GM12878 (cell line): Measurements from ENCODE around the gene ELAVL1. TPM values are rescaled to one million over a fixed set of nuclear protein-coding genes. Genes with fewer than 3 reads are reported as not detected.

Experiments used
- ATAC-seq: fragments of 200-7000 bp; cut with Tn5 transposase; 3 replicates; pipeline ENCODE4 v1.9.1; 2020; ENCODE audit warnings: mild to moderate bottlenecking, moderate library complexity
- BruUV-seq: library from RNA; stranded (reverse); fragments of 400-500 nt; replicated peaks from 2 replicates; lab custom pipeline; 2021; lab: Mats Ljungman, UMichigan
- CTCF ChIA-PET: fragments of 300-600 bp; sonication (Branson Sonifier 250); formaldehyde crosslinking; extraction: SDS; loops from one replicate; lab custom pipeline; 2021; ENCODE audit warnings: inconsistent platforms; lab: Yijun Ruan, JAX
- POLR2A ChIA-PET: fragments of 350-600 bp; formaldehyde crosslinking; extraction: SDS; loops from one replicate; lab custom pipeline; 2021; ENCODE audit warnings: inconsistent platforms; lab: Charles Lee
- RAD21 ChIA-PET: fragments of 300-600 bp; sonication (Branson Sonifier 250); formaldehyde crosslinking; loops from one replicate; lab custom pipeline; 2023; ENCODE audit warnings: antibody characterized with exemption; ENCODE audit not compliant: unreplicated experiment; lab: Charles Lee
- SMC1A ChIA-PET: fragments of 300-600 bp; sonication (Branson Sonifier 250); formaldehyde crosslinking; loops from one replicate; lab custom pipeline; 2023; ENCODE audit not compliant: unreplicated experiment, uncharacterized antibody; lab: Charles Lee
- DNase-seq: peaks from one replicate; pipeline ENCODE4 v3.0.0-alpha.2; 2011; ENCODE audit warnings: low read depth, low spot score
- FAIRE-seq: peaks from 3 replicates; lab custom pipeline; 2011; peaks lifted over from hg19 to GRCh38; lab: Jason Lieb, UNC
- H2AFZ ChIP-seq: 2 replicates; pipeline ENCODE4 v1.6.0; 2011; ENCODE audit warnings: low read depth, low read length, control low read depth; ENCODE audit not compliant: control insufficient read depth
- H3K27ac ChIP-seq: 2 replicates; pipeline ENCODE4 v1.5.1; 2011; ENCODE audit warnings: control low read depth; ENCODE audit not compliant: control insufficient read depth, insufficient read depth
- H3K27me3 ChIP-seq, 2 experiments: replicated peaks in 1 of 2; 2 replicates each; pipeline versions ENCODE4 v1.6.0 to v1.6.1; 2011; ENCODE audit warnings: low read length in 1 of 2; ENCODE audit not compliant: control insufficient read depth in 2 of 2, insufficient read depth in 2 of 2
- H3K36me3 ChIP-seq, 2 experiments: 2 replicates each; pipeline ENCODE4 v1.5.1; 2011; ENCODE audit warnings: low read length in 1 of 2; ENCODE audit not compliant: control insufficient read depth in 2 of 2, insufficient read depth in 2 of 2
- H3K4me1 ChIP-seq: 2 replicates; pipeline ENCODE4 v1.6.1; 2011; ENCODE audit warnings: mild to moderate bottlenecking, low read length, moderate library complexity, mixed read lengths; ENCODE audit not compliant: control insufficient read depth, insufficient read depth
- H3K4me2 ChIP-seq: 2 replicates; pipeline ENCODE4 v1.6.0; 2011; ENCODE audit warnings: control low read depth; ENCODE audit not compliant: control insufficient read depth, insufficient read depth
- H3K4me3 ChIP-seq: fragments of 200-600 bp; sonication (generic); 2 replicates; pipeline ENCODE4 v1.5.1; 2016
- H3K79me2 ChIP-seq: 2 replicates; pipeline ENCODE4 v1.6.0; 2011; ENCODE audit warnings: low read length; ENCODE audit not compliant: control insufficient read depth, insufficient read depth
- H3K9ac ChIP-seq: 2 replicates; pipeline ENCODE4 v1.8.0; 2011; ENCODE audit warnings: low read length, control low read depth, mixed read lengths; ENCODE audit not compliant: control insufficient read depth, insufficient read depth
- H3K9me3 ChIP-seq: replicated peaks from 3 replicates; pipeline ENCODE4 v1.5.1; 2011; ENCODE audit warnings: mild to moderate bottlenecking, low read length; ENCODE audit not compliant: control insufficient read depth, insufficient read depth
- H4K20me1 ChIP-seq: 2 replicates; pipeline ENCODE4 v1.6.0; 2011; ENCODE audit not compliant: control insufficient read depth, insufficient read depth
- BACH1 ChIP-seq: fragments of 450-650 bp; IDR thresholded peaks from 2 replicates; pipeline ENCODE4 v1.6.1; 2017; ENCODE audit warnings: mild to moderate bottlenecking, borderline replicate concordance
- BHLHE40 ChIP-seq, 2 experiments: fragments of 450-650 bp in 1 of 2; IDR thresholded peaks; 2 replicates each; pipeline ENCODE4 v1.6.1; 2011 to 2017; ENCODE audit warnings: low read depth in 2 of 2, borderline replicate concordance in 1 of 2, improper control_type of control experiment in 1 of 2, low read length in 1 of 2, mild to moderate bottlenecking in 1 of 2
- CHD2 ChIP-seq: IDR thresholded peaks from 2 replicates; pipeline ENCODE4 v1.6.1; 2011; ENCODE audit warnings: low read depth, low read length, improper control_type of control experiment, borderline replicate concordance
- CREM ChIP-seq: IDR thresholded peaks from 2 replicates; pipeline ENCODE4 v1.6.1; 2014; ENCODE audit warnings: antibody characterized with exemption, low read depth
- LARP7 ChIP-seq: fragments of 450-650 bp; IDR thresholded peaks from 2 replicates; pipeline ENCODE4 v1.6.1; 2017; ENCODE audit warnings: mild to moderate bottlenecking
- NRF1 ChIP-seq: conservative IDR thresholded peaks from 2 replicates; pipeline ENCODE4 v1.6.1; 2011; ENCODE audit warnings: mild to moderate bottlenecking, low read depth, low read length, improper control_type of control experiment
- RB1 ChIP-seq: fragments of 450-650 bp; formaldehyde crosslinking; IDR thresholded peaks from 2 replicates; pipeline ENCODE4 v1.6.1; 2017; ENCODE audit warnings: mild to moderate bottlenecking, borderline replicate concordance
- SP1 ChIP-seq: IDR thresholded peaks from one replicate; pipeline ENCODE4 v1.6.1; 2011; ENCODE audit warnings: low read depth, low read length
- WGBS: methylation state at CpG from one replicate; pipeline ENCODE4 v1.1.6; 2016; ENCODE audit warnings: low lambda C conversion rate; ENCODE audit not compliant: insufficient replicate concordance, insufficient coverage; ENCODE audit errors: missing lambda C conversion rate; 5-methylcytosine and 5-hydroxymethylcytosine counted together
- in situ Hi-C: fragments of 300-500 bp; cut with MboI; formaldehyde crosslinking; loops from 9 replicates; pipeline ENCODE4 v1.14.3; 2018; ENCODE audit warnings: mixed read lengths
- intact Hi-C: fragments of 100-400 bp; cut with micrococcal nuclease; formaldehyde crosslinking; loops from one replicate; pipeline ENCODE4 v1.14.2; 2022; ENCODE audit not compliant: unreplicated experiment
- polyA plus RNA-seq, 11 experiments: library from polyadenylated mRNA; depleted of rRNA in 4 of 11; unstranded in 6 of 11; stranded (reverse) in 5 of 11; fragments of >200 nt; fragmentation: Nextera tagmentation in 4 of 11; fragmentation: Illumina TruSeq in 1 of 11; extraction: Ambion mirVana in 4 of 11; extraction: Trizol in 1 of 11; gene quantifications; 1 replicate in 1 of 11; 2 replicates in 10 of 11; pipeline versions ENCODE4 v1.2.1 to v1.2.3, GENCODE V29; 2011 to 2016; ENCODE audit warnings: inconsistent platforms in 2 of 11, missing spikeins in 2 of 11, low read depth in 1 of 11
- total RNA-seq, 4 experiments: library from RNA; depleted of rRNA in 3 of 4; stranded (reverse); fragments of >200 nt in 3 of 4; fragmentation: Illumina TruSeq in 1 of 4; extraction: Trizol in 1 of 4; gene quantifications; 2 replicates each; pipeline versions ENCODE4 v1.2.1 to v1.2.3, GENCODE V29; 2013 to 2021
- TF ChIP-seq, protein P1 (sequence below): IDR thresholded peaks from 2 replicates; pipeline ENCODE4 v1.6.1; 2012; ENCODE audit warnings: low read depth, low read length, improper control_type of control experiment
- TF ChIP-seq, protein P2 (sequence below): fragments of 450-650 bp; IDR thresholded peaks from 2 replicates; pipeline ENCODE4 v1.6.1; 2017; ENCODE audit warnings: low read depth, mild to moderate bottlenecking, moderate library complexity
- TF ChIP-seq, protein P3 (sequence below): fragments of 450-650 bp; IDR thresholded peaks from 2 replicates; pipeline ENCODE4 v1.6.1; 2017; ENCODE audit warnings: mild to moderate bottlenecking, moderate library complexity
- TF ChIP-seq, protein P4 (sequence below): IDR thresholded peaks from 2 replicates; pipeline ENCODE4 v1.6.1; 2011; ENCODE audit warnings: borderline replicate concordance, low read depth, mild to moderate bottlenecking, moderate library complexity, low read length; ENCODE audit not compliant: insufficient read depth, poor library complexity, severe bottlenecking

Gene ELAVL1
- total and polyA plus RNA-seq, 10 of the 15 experiments (the other 5 are each of a cell fraction or from before 2014, with no cell fraction given) = 7.4 to 155 (median 70.3) TPM

DNA sequence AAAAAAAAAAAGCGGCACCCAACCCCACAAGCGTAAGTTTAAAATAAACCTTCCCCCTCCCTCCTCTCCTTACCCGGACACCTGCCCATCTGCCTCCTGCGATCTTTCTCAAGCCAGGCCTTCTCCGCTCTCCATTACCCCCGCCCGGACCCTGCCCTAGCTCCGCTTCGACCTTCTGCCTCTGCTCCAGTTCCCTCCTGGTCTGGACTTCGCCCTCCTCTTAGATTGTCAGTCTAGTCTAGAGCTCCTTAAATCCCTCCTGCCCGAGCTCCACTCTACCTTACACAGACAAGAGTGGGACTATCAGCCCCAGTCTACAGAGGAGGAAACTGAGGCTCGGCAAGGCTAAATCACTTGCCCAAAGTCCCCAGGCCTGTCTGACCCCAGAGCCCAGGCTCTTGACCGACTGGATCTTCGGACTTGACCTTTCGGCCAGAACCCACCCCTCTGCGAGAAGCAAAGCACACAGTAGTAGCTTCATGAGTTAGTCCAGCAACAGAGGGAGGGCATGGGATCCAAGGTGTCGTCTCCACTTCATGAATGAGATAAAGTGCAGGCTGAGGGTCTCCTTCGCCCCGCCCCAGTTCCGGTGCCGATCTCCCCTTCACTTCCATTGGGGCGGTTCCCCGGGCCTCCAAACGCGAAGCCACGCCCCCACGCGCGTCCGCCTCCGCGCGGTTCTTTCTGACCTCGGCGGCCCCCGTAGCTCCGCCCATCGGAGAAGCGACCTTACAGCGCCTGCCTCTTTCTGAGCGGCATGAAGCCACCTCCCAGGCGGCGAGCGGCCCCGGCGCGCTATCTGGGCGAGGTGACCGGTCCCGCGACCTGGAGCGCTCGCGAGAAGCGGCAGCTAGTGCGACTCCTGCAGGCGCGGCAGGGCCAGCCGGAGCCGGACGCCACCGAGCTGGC, 85.6 kb downstream of the ELAVL1 start, which contains the start of gene SNAPC2:
SNAPC2 (plus strand) TSS at position 729 of the 909 bp plus-strand sequence; CDS start at position 758, 29 bp downstream.
- FAIRE-seq = peak; percentile 78
- ATAC-seq = peak; percentile 86
- in situ Hi-C loops (no loop called here), intact Hi-C loops (no loop called here)
- Histone ChIP-seq H4K20me1 (no peaks in the 10 kb centered on the region), H3K27ac (peak within 1 kb of the TSS; percentile 44), H3K4me2 (peak within 1 kb of the TSS; percentile 96), H2AFZ (peak within 1 kb of the TSS; percentile 97), H3K9ac (peak within 1 kb of the TSS; percentile 69), H3K27me3 (peaks cover 8 to 21% of the 10 kb centered on the region in 2 experiments), H3K36me3 (no peaks in the 10 kb centered on the region; a peak in 1 of 4 replicates), H3K79me2 (no peaks in the 10 kb centered on the region), H3K4me3 (peak within 1 kb of the TSS; percentile 82), H3K9me3 (no peaks in the 10 kb centered on the region; the same call in 2 of the 3 replicates), H3K4me1 (peaks cover 11% of the 10 kb centered on the region)
- WGBS = 6% methylated on average over 62 of the region's 62 CpGs
- POLR2A ChIA-PET = interaction anchor here (0.7 to 2.9 kb wide), 6 partner anchors 16 to 820 kb away, joined by 4 to 27 read pairs (median 5); partner anchors contain the start of genes MAP2K7 and TIMM44
- BruUV-seq = no TSS peak
- SMC1A ChIA-PET = interaction anchor here (1.6 to 2.5 kb wide), 2 partner anchors 16 to 24 kb away, joined by 7 to 13 read pairs; partner anchors contain the start of genes MAP2K7 and TIMM44
- CTCF ChIA-PET = interaction anchor here (0.5 to 3.9 kb wide), 12 partner anchors 11 to 351 kb away, joined by 3 to 32 read pairs (median 4); partner anchors contain the start of genes MAP2K7, TIMM44 and TRAPPC5
- DNase-seq = peak; percentile 70
- RAD21 ChIA-PET = interaction anchor here (0.6 to 2.5 kb wide), 16 partner anchors 8 to 817 kb away, joined by 3 to 17 read pairs (median 4); partner anchors contain the start of genes MAP2K7, TIMM44 and TRAPPC5
- TF ChIP-seq, protein P1, sequence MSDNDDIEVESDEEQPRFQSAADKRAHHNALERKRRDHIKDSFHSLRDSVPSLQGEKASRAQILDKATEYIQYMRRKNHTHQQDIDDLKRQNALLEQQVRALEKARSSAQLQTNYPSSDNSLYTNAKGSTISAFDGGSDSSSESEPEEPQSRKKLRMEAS = peak; percentile 15; the same call in 1 of the 2 replicates
- TF ChIP-seq RB1 (0 out of 2 replicates have a peak, but pooled peaks have one; percentile 42), SP1 (peak; percentile 70), CREM (peak; percentile 44), LARP7 (peak; percentile 79; the same call in 1 of the 2 replicates), CHD2 (peak; percentile 77; the same call in 1 of the 2 replicates), NRF1 (no peak), BHLHE40 (IDR thresholded peaks at IDR 0.05; ENCODE audit: borderline replicate concordance in 1 of 2, low read depth in 2 of 2, low read length in 1 of 2) (peak in 1 of 2 experiments; percentile 57; a peak in 2 of 4 replicates), BACH1 (peak; percentile 49; the same call in 1 of the 2 replicates)
- TF ChIP-seq, protein P2, sequence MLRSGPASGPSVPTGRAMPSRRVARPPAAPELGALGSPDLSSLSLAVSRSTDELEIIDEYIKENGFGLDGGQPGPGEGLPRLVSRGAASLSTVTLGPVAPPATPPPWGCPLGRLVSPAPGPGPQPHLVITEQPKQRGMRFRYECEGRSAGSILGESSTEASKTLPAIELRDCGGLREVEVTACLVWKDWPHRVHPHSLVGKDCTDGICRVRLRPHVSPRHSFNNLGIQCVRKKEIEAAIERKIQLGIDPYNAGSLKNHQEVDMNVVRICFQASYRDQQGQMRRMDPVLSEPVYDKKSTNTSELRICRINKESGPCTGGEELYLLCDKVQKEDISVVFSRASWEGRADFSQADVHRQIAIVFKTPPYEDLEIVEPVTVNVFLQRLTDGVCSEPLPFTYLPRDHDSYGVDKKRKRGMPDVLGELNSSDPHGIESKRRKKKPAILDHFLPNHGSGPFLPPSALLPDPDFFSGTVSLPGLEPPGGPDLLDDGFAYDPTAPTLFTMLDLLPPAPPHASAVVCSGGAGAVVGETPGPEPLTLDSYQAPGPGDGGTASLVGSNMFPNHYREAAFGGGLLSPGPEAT = peak; percentile 20; the same call in 1 of the 2 replicates
- TF ChIP-seq, protein P3, sequence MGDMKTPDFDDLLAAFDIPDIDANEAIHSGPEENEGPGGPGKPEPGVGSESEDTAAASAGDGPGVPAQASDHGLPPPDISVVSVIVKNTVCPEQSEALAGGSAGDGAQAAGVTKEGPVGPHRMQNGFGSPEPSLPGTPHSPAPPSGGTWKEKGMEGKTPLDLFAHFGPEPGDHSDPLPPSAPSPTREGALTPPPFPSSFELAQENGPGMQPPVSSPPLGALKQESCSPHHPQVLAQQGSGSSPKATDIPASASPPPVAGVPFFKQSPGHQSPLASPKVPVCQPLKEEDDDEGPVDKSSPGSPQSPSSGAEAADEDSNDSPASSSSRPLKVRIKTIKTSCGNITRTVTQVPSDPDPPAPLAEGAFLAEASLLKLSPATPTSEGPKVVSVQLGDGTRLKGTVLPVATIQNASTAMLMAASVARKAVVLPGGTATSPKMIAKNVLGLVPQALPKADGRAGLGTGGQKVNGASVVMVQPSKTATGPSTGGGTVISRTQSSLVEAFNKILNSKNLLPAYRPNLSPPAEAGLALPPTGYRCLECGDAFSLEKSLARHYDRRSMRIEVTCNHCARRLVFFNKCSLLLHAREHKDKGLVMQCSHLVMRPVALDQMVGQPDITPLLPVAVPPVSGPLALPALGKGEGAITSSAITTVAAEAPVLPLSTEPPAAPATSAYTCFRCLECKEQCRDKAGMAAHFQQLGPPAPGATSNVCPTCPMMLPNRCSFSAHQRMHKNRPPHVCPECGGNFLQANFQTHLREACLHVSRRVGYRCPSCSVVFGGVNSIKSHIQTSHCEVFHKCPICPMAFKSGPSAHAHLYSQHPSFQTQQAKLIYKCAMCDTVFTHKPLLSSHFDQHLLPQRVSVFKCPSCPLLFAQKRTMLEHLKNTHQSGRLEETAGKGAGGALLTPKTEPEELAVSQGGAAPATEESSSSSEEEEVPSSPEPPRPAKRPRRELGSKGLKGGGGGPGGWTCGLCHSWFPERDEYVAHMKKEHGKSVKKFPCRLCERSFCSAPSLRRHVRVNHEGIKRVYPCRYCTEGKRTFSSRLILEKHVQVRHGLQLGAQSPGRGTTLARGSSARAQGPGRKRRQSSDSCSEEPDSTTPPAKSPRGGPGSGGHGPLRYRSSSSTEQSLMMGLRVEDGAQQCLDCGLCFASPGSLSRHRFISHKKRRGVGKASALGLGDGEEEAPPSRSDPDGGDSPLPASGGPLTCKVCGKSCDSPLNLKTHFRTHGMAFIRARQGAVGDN = peak; percentile 22; the same call in 1 of the 2 replicates
- TF ChIP-seq, protein P4, sequence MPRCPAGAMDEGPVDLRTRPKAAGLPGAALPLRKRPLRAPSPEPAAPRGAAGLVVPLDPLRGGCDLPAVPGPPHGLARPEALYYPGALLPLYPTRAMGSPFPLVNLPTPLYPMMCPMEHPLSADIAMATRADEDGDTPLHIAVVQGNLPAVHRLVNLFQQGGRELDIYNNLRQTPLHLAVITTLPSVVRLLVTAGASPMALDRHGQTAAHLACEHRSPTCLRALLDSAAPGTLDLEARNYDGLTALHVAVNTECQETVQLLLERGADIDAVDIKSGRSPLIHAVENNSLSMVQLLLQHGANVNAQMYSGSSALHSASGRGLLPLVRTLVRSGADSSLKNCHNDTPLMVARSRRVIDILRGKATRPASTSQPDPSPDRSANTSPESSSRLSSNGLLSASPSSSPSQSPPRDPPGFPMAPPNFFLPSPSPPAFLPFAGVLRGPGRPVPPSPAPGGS = no peak
